SK-N-SH treated with all-trans-retinoic acid at 6 μM for 48 hours (cell line): ENCODE results near the gene LIPN.

ENCODE experiments used
- ATAC-seq: fragments of 200-7000 bp; cut with Tn5 transposase; 3 replicates; pipeline ENCODE4 v1.9.1; 2020; ENCODE audit warnings: mild to moderate bottlenecking, moderate library complexity
- ARNTL ChIP-seq: fragments of 450-650 bp; formaldehyde crosslinking; IDR thresholded peaks from 2 replicates; pipeline ENCODE4 v1.5.0; 2020; ENCODE audit warnings: low read depth, mild to moderate bottlenecking, moderate library complexity, borderline replicate concordance
- BACH2 ChIP-seq: fragments of 250-450 bp; sonication (Bioruptor Pico); IDR thresholded peaks from 2 replicates; pipeline ENCODE4 v1.9.0; 2021; ENCODE audit warnings: mild to moderate bottlenecking, borderline replicate concordance
- CREB5 ChIP-seq: fragments of 250-450 bp; sonication (Bioruptor Pico); IDR thresholded peaks from 2 replicates; pipeline ENCODE4 v1.5.1; 2020; ENCODE audit warnings: low read depth, mild to moderate bottlenecking, moderate library complexity
- CSDC2 ChIP-seq: fragments of 250-450 bp; sonication (Bioruptor Pico); IDR thresholded peaks from 2 replicates; pipeline ENCODE4 v1.5.0; 2020; ENCODE audit warnings: mild to moderate bottlenecking, moderate library complexity
- ESRRG ChIP-seq: fragments of 250-450 bp; sonication (Bioruptor Pico); IDR thresholded peaks from 2 replicates; pipeline ENCODE4 v1.6.1; 2021; ENCODE audit warnings: mild to moderate bottlenecking
- GLIS3 ChIP-seq: fragments of 250-450 bp; sonication (Bioruptor Pico); IDR thresholded peaks from 2 replicates; pipeline ENCODE4 v1.5.0; 2020; ENCODE audit warnings: mild to moderate bottlenecking, moderate library complexity
- OSR1 ChIP-seq: fragments of 250-450 bp; sonication (Bioruptor Pico); IDR thresholded peaks from 2 replicates; pipeline ENCODE4 v1.8.0; 2022; ENCODE audit warnings: moderate library complexity, mild to moderate bottlenecking, inconsistent platforms
- PATZ1 ChIP-seq: fragments of 250-450 bp; sonication (Bioruptor Pico); IDR thresholded peaks from 2 replicates; pipeline ENCODE4 v1.8.0; 2020; ENCODE audit warnings: mild to moderate bottlenecking, moderate library complexity, borderline replicate concordance
- POU6F1 ChIP-seq: fragments of 250-450 bp; sonication (Bioruptor Pico); IDR thresholded peaks from 2 replicates; pipeline ENCODE4 v1.8.0; 2021; ENCODE audit warnings: low read depth, mild to moderate bottlenecking, moderate library complexity, borderline replicate concordance
- PPARA ChIP-seq: fragments of 250-450 bp; sonication (Bioruptor Pico); IDR thresholded peaks from 2 replicates; pipeline ENCODE4 v1.5.0; 2020; ENCODE audit warnings: mild to moderate bottlenecking, borderline replicate concordance
- RARB ChIP-seq: fragments of 250-450 bp; sonication (Bioruptor Pico); IDR thresholded peaks from 2 replicates; pipeline ENCODE4 v1.8.0; 2021; ENCODE audit warnings: mild to moderate bottlenecking, moderate library complexity
- SNAI2 ChIP-seq: fragments of 250-450 bp; sonication (Bioruptor Pico); IDR thresholded peaks from 2 replicates; pipeline ENCODE4 v1.5.0; 2020; ENCODE audit warnings: mild to moderate bottlenecking, moderate library complexity
- TCF4 ChIP-seq: fragments of 250-450 bp; sonication (Bioruptor Pico); IDR thresholded peaks from 2 replicates; pipeline ENCODE4 v1.8.0; 2021; ENCODE audit warnings: mild to moderate bottlenecking, moderate library complexity, borderline replicate concordance
- TOX ChIP-seq: fragments of 250-450 bp; sonication (Bioruptor Pico); IDR thresholded peaks from 2 replicates; pipeline ENCODE4 v1.8.0; 2021; ENCODE audit warnings: mild to moderate bottlenecking, moderate library complexity, borderline replicate concordance
- TSHZ2 ChIP-seq: fragments of 250-450 bp; sonication (Bioruptor Pico); IDR thresholded peaks from 2 replicates; pipeline ENCODE4 v1.5.0; 2020; ENCODE audit warnings: mild to moderate bottlenecking, moderate library complexity
- ZC3H10 ChIP-seq: fragments of 250-450 bp; sonication (Bioruptor Pico); IDR thresholded peaks from 2 replicates; pipeline ENCODE4 v1.5.1; 2021; ENCODE audit warnings: mild to moderate bottlenecking, moderate library complexity
- ZFP3 ChIP-seq: fragments of 250-450 bp; sonication (Bioruptor Pico); IDR thresholded peaks from 2 replicates; pipeline ENCODE4 v1.5.0; 2020; ENCODE audit warnings: mild to moderate bottlenecking, moderate library complexity
- ZNF565 ChIP-seq: fragments of 450-650 bp; formaldehyde crosslinking; conservative IDR thresholded peaks from 2 replicates; pipeline ENCODE4 v1.5.0; 2020; ENCODE audit warnings: low read depth, mild to moderate bottlenecking, moderate library complexity
- ZNF70 ChIP-seq: fragments of 450-650 bp; formaldehyde crosslinking; IDR thresholded peaks from 2 replicates; pipeline ENCODE4 v1.5.0; 2020; ENCODE audit warnings: mild to moderate bottlenecking, moderate library complexity
- ZNF8 ChIP-seq: fragments of 450-650 bp; formaldehyde crosslinking; IDR thresholded peaks from 2 replicates; pipeline ENCODE4 v1.5.0; 2020; ENCODE audit warnings: mild to moderate bottlenecking, moderate library complexity

The LIPN gene

GRCh38 chr10:88804083-88804812 lies 44.4 kb downstream of the LIPN start:
- no peak for ATAC-seq
- TF ChIP-seq ZNF70 (CRISPR knock-in tag) (no peak), ZNF565 (CRISPR knock-in tag) (no peak), CSDC2 (CRISPR knock-in tag) (no peak), TSHZ2 (CRISPR knock-in tag) (no peak), POU6F1 (no peak), ARNTL (no peak), PATZ1 (CRISPR knock-in tag) (no peak), OSR1 (CRISPR knock-in tag) (no peak)

GRCh38 chr10:88805361-88805760 lies 45.5 kb downstream of the LIPN start:
- no peak for ATAC-seq
- TF ChIP-seq ZFP3 (no peak), TCF4 (no peak), ZNF8 (CRISPR knock-in tag) (no peak), BACH2 (CRISPR knock-in tag) (no peak), ZC3H10 (CRISPR knock-in tag) (no peak), ESRRG (CRISPR knock-in tag) (no peak), GLIS3 (CRISPR knock-in tag) (no peak), ARNTL (no peak)
- TF ChIP-seq, all 23 proteins: peak for 0

GRCh38 chr10:88805924-88806323 lies 46.1 kb downstream of the LIPN start:
- no peak for ATAC-seq
- no peak for TF ChIP-seq ZNF565 (CRISPR knock-in tag)
- TF ChIP-seq GLIS3 (CRISPR knock-in tag): no peak
- no peak for TF ChIP-seq TOX (CRISPR knock-in tag)
- no peak for TF ChIP-seq PPARA
- no peak for TF ChIP-seq RARB (CRISPR knock-in tag)
- TF ChIP-seq ZFP3: no peak
- TF ChIP-seq TSHZ2 (CRISPR knock-in tag): no peak
- no peak for TF ChIP-seq ZNF8 (CRISPR knock-in tag)
- TF ChIP-seq ZNF70 (CRISPR knock-in tag): no peak
- no peak for TF ChIP-seq PATZ1 (CRISPR knock-in tag)
- TF ChIP-seq ZC3H10 (CRISPR knock-in tag): no peak
- TF ChIP-seq CREB5 (CRISPR knock-in tag): no peak
- no peak for TF ChIP-seq SNAI2
